HepG2 (cell line): ENCODE measurements around the gene JOSD1. TPM values are rescaled to one million over a fixed set of nuclear protein-coding genes. Genes with fewer than 3 reads are reported as not detected.
A peak's percentile ranks its signal among the peaks of the same experiment; 100 is the strongest.

ENCODE experiments used
- AHR ChIP-seq: IDR thresholded peaks from 2 replicates; pipeline ENCODE4 v1.6.1; 2018; ENCODE audit warnings: missing genetic modification reagents, missing compliant biosample characterization
- NFIC ChIP-seq: IDR thresholded peaks from 2 replicates; pipeline ENCODE4 v1.6.1; 2012; ENCODE audit warnings: mild to moderate bottlenecking, low read length, inconsistent platforms
- SRSF1 ChIP-seq: fragments of 200-400 bp; formaldehyde crosslinking; optimal IDR thresholded peaks from 2 replicates; pipeline ENCODE3; 2017; ENCODE audit warnings: mild to moderate bottlenecking, low read depth, low read length, moderate library complexity
- ZBTB38 ChIP-seq: sonication (generic); formaldehyde crosslinking; IDR thresholded peaks from 2 replicates; pipeline ENCODE4 v1.5.1; 2020; ENCODE audit warnings: mild to moderate bottlenecking, missing genetic modification reagents
- ZC3H13 ChIP-seq: sonication (generic); formaldehyde crosslinking; IDR thresholded peaks from 2 replicates; pipeline ENCODE4 v1.8.1; 2023; ENCODE audit warnings: mild to moderate bottlenecking, missing genetic modification reagents, moderate library complexity
- ZNF460 ChIP-seq: sonication (generic); formaldehyde crosslinking; IDR thresholded peaks from 2 replicates; pipeline ENCODE4 v1.5.1; 2020; ENCODE audit warnings: missing genetic modification reagents, mild to moderate bottlenecking, borderline replicate concordance
- polyA plus RNA-seq, 8 experiments: library from polyadenylated mRNA; depleted of rRNA in 3 of 8; stranded (reverse) in 7 of 8; unstranded in 1 of 8; fragments of >200 nt; fragmentation: Illumina TruSeq in 4 of 8; extraction: Trizol in 4 of 8; gene quantifications; 2 replicates each; pipeline versions ENCODE4 v1.2.1 to v1.2.3, GENCODE V29; 2011 to 2016; ENCODE audit warnings: low read depth in 4 of 8, missing spikeins in 1 of 8, mixed read lengths in 1 of 8; ENCODE audit not compliant: insufficient read depth in 1 of 8
- total RNA-seq, 5 experiments: library from RNA; depleted of rRNA; stranded (reverse); fragments of >200 nt; fragmentation: Illumina TruSeq; extraction: Trizol; gene quantifications; 2 replicates each; pipeline ENCODE4 v1.2.3, GENCODE V29; 2016; ENCODE audit warnings: low read depth in 1 of 5
- TF ChIP-seq, protein P1 (sequence below): sonication (generic); formaldehyde crosslinking; IDR thresholded peaks from 2 replicates; pipeline ENCODE4 v1.5.0; 2020; ENCODE audit warnings: mild to moderate bottlenecking, missing genetic modification reagents
- TF ChIP-seq, protein P2 (sequence below): sonication (generic); formaldehyde crosslinking; IDR thresholded peaks from 2 replicates; pipeline ENCODE4 v1.5.0; 2020; ENCODE audit warnings: mild to moderate bottlenecking, missing genetic modification reagents

The JOSD1 gene
- total and polyA plus RNA-seq, 2 of the 13 experiments (the other 11 are each of a cell fraction or from before 2014, with no cell fraction given): 31.7 to 38.4 TPM

DNA sequence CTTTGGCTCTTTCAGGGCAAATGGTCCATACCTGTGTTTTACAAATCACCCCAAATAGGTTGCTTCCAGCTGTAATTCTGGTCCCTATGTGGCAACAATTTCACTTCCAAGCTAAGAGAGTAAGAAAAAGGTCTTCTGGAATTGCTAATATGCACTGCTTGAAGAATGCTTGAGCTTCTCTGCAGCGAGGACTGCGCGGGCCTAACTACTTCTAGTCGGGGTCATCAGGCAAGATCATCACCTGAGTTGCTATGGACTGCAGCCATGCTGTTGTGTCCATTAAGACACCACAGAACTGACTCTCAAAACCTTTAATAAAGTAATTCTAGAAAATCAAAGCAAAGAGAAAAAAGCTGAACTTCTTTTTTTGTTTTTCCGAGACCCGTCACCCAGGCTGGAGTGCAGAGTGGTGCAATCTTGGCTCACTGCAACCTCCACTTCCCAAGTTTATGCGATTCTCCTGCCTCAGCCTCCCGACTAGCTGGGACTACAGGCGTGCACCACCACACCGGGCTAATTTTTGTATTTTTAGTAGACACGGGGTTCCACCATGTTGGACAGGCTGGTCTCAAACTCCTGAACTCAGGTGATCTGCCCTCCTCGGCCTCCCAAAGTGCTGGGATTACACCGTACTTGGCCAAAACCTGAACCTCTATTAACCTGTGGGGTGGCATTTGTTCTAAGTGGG is 2.2 kb downstream of the JOSD1 start (continued):
- TF ChIP-seq, protein P1, sequence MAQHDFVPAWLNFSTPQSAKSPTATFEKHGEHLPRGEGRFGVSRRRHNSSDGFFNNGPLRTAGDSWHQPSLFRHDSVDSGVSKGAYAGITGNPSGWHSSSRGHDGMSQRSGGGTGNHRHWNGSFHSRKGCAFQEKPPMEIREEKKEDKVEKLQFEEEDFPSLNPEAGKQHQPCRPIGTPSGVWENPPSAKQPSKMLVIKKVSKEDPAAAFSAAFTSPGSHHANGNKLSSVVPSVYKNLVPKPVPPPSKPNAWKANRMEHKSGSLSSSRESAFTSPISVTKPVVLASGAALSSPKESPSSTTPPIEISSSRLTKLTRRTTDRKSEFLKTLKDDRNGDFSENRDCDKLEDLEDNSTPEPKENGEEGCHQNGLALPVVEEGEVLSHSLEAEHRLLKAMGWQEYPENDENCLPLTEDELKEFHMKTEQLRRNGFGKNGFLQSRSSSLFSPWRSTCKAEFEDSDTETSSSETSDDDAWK: no peak
- 0 out of 2 replicates have a peak, but pooled peaks have one; percentile 34 for TF ChIP-seq ZC3H13
- no peak for TF ChIP-seq AHR (CRISPR knock-in tag)
- TF ChIP-seq, protein P2, sequence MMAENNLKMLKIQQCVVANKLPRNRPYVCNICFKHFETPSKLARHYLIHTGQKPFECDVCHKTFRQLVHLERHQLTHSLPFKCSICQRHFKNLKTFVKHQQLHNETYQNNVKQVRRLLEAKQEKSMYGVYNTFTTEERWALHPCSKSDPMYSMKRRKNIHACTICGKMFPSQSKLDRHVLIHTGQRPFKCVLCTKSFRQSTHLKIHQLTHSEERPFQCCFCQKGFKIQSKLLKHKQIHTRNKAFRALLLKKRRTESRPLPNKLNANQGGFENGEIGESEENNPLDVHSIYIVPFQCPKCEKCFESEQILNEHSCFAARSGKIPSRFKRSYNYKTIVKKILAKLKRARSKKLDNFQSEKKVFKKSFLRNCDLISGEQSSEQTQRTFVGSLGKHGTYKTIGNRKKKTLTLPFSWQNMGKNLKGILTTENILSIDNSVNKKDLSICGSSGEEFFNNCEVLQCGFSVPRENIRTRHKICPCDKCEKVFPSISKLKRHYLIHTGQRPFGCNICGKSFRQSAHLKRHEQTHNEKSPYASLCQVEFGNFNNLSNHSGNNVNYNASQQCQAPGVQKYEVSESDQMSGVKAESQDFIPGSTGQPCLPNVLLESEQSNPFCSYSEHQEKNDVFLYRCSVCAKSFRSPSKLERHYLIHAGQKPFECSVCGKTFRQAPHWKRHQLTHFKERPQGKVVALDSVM (CRISPR knock-in tag): peak; percentile 36; the same call in 1 of the 2 replicates
- TF ChIP-seq ZBTB38 (CRISPR knock-in tag): peak; percentile 52; the same call in 1 of the 2 replicates
- TF ChIP-seq ZNF460: peak; percentile 62; the same call in 1 of the 2 replicates
- TF ChIP-seq SRSF1: no peak
- no peak for TF ChIP-seq NFIC
